Keratinocyte (primary cell): ENCODE data around the gene CNIH4. TPM values are rescaled to one million over a fixed set of nuclear protein-coding genes. Genes with fewer than 3 reads are reported as not detected.
"Not testable (repeated sequence)": the region's sequence is repeated elsewhere in the genome, so short reads cannot be mapped to it uniquely, and the experiment has no call there.

Experiments
- DNase-seq: peaks from one replicate; pipeline ENCODE4 v3.0.0-alpha.2; 2011; ENCODE audit warnings: low read depth, missing footprints, low spot score
- FAIRE-seq: peaks from 2 replicates; lab custom pipeline; 2011; peaks lifted over from hg19 to GRCh38; lab: Jason Lieb, UNC
- H2AFZ ChIP-seq: 2 replicates; pipeline ENCODE4 v1.6.0; 2012; ENCODE audit warnings: low read length, control low read depth, inconsistent platforms; ENCODE audit not compliant: control insufficient read depth
- H3K27ac ChIP-seq: 2 replicates; pipeline ENCODE4 v1.5.1; 2011; ENCODE audit warnings: low read length; ENCODE audit not compliant: control insufficient read depth, insufficient read depth
- H3K27me3 ChIP-seq: 3 replicates; pipeline ENCODE4 v1.6.0; 2011; ENCODE audit warnings: low read length; ENCODE audit not compliant: control insufficient read depth, insufficient read depth; ENCODE audit errors: extremely low read depth
- H3K36me3 ChIP-seq, 2 experiments: 2 replicates in 1 of 2; 3 replicates in 1 of 2; pipeline ENCODE4 v1.5.1; 2011; ENCODE audit warnings: low read length in 2 of 2, mild to moderate bottlenecking in 1 of 2; ENCODE audit not compliant: control insufficient read depth in 2 of 2, insufficient read depth in 2 of 2; ENCODE audit errors: extremely low read depth in 1 of 2
- H3K4me1 ChIP-seq: 3 replicates; pipeline ENCODE4 v1.5.1; 2011; ENCODE audit warnings: low read length; ENCODE audit not compliant: control insufficient read depth, insufficient read depth; ENCODE audit errors: extremely low read depth
- H3K4me2 ChIP-seq: 3 replicates; pipeline ENCODE4 v1.6.0; 2011; ENCODE audit warnings: low read depth, low read length; ENCODE audit not compliant: control insufficient read depth, insufficient read depth; ENCODE audit errors: extremely low read depth
- H3K4me3 ChIP-seq, 3 experiments: fragments of 200-600 bp in 1 of 3; sonication (generic) in 1 of 3; 2 replicates in 2 of 3; 3 replicates in 1 of 3; pipeline ENCODE4 v1.5.1; 2011 to 2016; ENCODE audit warnings: low read length in 3 of 3, mild to moderate bottlenecking in 3 of 3, control low read depth in 2 of 3, inconsistent platforms in 1 of 3, low read depth in 1 of 3, mixed read lengths in 1 of 3, mixed run types in 1 of 3, moderate library complexity in 1 of 3; ENCODE audit not compliant: control insufficient read depth in 2 of 3, insufficient read depth in 2 of 3; ENCODE audit errors: extremely low read depth in 1 of 3
- H3K79me2 ChIP-seq: 2 replicates; pipeline ENCODE4 v1.6.0; 2012; ENCODE audit warnings: low read length; ENCODE audit not compliant: control insufficient read depth, insufficient read depth
- H3K9ac ChIP-seq: 3 replicates; pipeline ENCODE4 v1.6.0; 2011; ENCODE audit warnings: low read length; ENCODE audit not compliant: control insufficient read depth, insufficient read depth; ENCODE audit errors: extremely low read depth
- H3K9me1 ChIP-seq: 3 replicates; pipeline ENCODE4 v1.6.0; 2011; ENCODE audit warnings: low read length; ENCODE audit not compliant: control insufficient read depth, insufficient read depth; ENCODE audit errors: extremely low read depth
- H3K9me3 ChIP-seq: 2 replicates; pipeline ENCODE4 v1.5.1; 2012; ENCODE audit warnings: low read depth, low read length; ENCODE audit not compliant: control insufficient read depth
- H4K20me1 ChIP-seq: 3 replicates; pipeline ENCODE4 v1.6.0; 2011; ENCODE audit warnings: low read length; ENCODE audit not compliant: control insufficient read depth, insufficient read depth; ENCODE audit errors: extremely low read depth
- EZH2 ChIP-seq: IDR thresholded peaks from one replicate; pipeline ENCODE4 v1.6.1; 2012; ENCODE audit warnings: inconsistent platforms, mild to moderate bottlenecking, low read length, moderate library complexity
- dilution Hi-C: fragments of 300-500 bp; cut with MboI; formaldehyde crosslinking; loops from one replicate; pipeline ENCODE4 v1.7.0; 2020; ENCODE audit warnings: low sequenced_read_pairs; ENCODE audit not compliant: extremely low pct_ligation_motif_present
- polyA plus RNA-seq, 5 experiments: library from polyadenylated mRNA; depleted of rRNA in 3 of 5; stranded (reverse) in 3 of 5; stranded (forward) in 1 of 5; unstranded in 1 of 5; fragments of >200 nt; gene quantifications; 1 replicate in 1 of 5; 2 replicates in 3 of 5; 3 replicates in 1 of 5; pipeline versions ENCODE4 v1.2.1 to v1.2.3, GENCODE V29; 2011 to 2012; ENCODE audit warnings: missing spikeins in 2 of 5, low read depth in 1 of 5, low replicate concordance in 1 of 5
- TF ChIP-seq, protein P1 (sequence below), 3 experiments: IDR thresholded peaks in 1 of 3; conservative IDR thresholded peaks in 1 of 3; optimal IDR thresholded peaks in 1 of 3; 2 replicates in 2 of 3; 3 replicates in 1 of 3; pipeline versions ENCODE3 to v1.5.1; 2011; ENCODE audit warnings: low read length in 3 of 3, mild to moderate bottlenecking in 3 of 3, moderate library complexity in 2 of 3, control low read depth in 1 of 3, inconsistent platforms in 1 of 3; ENCODE audit not compliant: insufficient read depth in 2 of 3; ENCODE audit errors: extremely low read depth in 1 of 3

Gene CNIH4
- polyA plus RNA-seq, 1 donor (not counting 4 experiments of a cell fraction or from before 2014, with no cell fraction given) = 139 TPM

DNA sequence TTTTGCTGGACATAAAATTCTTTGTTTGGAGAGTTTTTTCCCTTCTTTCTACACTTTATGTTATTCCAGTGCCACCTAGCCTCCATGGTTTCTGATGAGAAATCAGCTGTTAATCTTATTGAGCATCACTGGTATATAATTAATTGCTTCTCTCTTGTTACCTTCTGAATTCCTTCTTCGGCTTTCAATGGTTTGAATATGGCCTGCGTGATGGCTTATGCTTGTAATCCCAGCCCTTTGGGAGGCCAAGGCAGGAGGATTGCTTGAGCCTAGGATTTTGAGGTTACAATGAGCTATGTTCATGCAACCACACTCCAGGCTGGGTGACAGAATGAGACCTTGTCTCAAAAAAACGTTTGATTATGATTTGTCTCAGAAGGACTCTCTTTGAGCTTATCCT lies 13.0 kb upstream of the CNIH4 start:
- H3K27ac ChIP-seq = no peak overlapping the region

GRCh38 chr1:224348137-224348536 lies 8.5 kb upstream of the CNIH4 start:
- Histone ChIP-seq H3K36me3 (no peaks in the 10 kb centered on the region), H3K4me3 (no peak overlapping the region), H3K4me2 (no peak overlapping the region), H4K20me1 (no peaks in the 10 kb centered on the region), H3K9ac (no peak overlapping the region), H3K9me3 (no peaks in the 10 kb centered on the region), H3K79me2 (no peaks in the 10 kb centered on the region), H3K27ac (no peak overlapping the region), H2AFZ (no peak overlapping the region), H3K27me3 (no peaks in the 10 kb centered on the region), H3K4me1 (no peaks in the 10 kb centered on the region), H3K9me1 (no peaks in the 10 kb centered on the region)
- TF ChIP-seq EZH2 = no peak
- TF ChIP-seq, protein P1, sequence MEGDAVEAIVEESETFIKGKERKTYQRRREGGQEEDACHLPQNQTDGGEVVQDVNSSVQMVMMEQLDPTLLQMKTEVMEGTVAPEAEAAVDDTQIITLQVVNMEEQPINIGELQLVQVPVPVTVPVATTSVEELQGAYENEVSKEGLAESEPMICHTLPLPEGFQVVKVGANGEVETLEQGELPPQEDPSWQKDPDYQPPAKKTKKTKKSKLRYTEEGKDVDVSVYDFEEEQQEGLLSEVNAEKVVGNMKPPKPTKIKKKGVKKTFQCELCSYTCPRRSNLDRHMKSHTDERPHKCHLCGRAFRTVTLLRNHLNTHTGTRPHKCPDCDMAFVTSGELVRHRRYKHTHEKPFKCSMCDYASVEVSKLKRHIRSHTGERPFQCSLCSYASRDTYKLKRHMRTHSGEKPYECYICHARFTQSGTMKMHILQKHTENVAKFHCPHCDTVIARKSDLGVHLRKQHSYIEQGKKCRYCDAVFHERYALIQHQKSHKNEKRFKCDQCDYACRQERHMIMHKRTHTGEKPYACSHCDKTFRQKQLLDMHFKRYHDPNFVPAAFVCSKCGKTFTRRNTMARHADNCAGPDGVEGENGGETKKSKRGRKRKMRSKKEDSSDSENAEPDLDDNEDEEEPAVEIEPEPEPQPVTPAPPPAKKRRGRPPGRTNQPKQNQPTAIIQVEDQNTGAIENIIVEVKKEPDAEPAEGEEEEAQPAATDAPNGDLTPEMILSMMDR (optimal IDR thresholded peaks at IDR 0.05 in 1 of 3, IDR thresholded peaks at IDR 0.05 in 1 of 3, conservative IDR thresholded peaks at IDR 0.05 in 1 of 3; ENCODE audit: extremely low read depth in 1 of 3, insufficient read depth in 2 of 3, low read length in 3 of 3) = no peak
- FAIRE-seq (no peak), DNase-seq (no peak)
- dilution Hi-C loops = no loop called here

More for the DNA sequence above, 13.0 kb upstream of the CNIH4 start:
- no peak overlapping the region for H3K4me2 ChIP-seq
- TF ChIP-seq, protein P1 (optimal IDR thresholded peaks at IDR 0.05 in 1 of 3, IDR thresholded peaks at IDR 0.05 in 1 of 3, conservative IDR thresholded peaks at IDR 0.05 in 1 of 3; ENCODE audit: extremely low read depth in 1 of 3, insufficient read depth in 2 of 3, low read length in 3 of 3) = no peak
- no peak for TF ChIP-seq EZH2
- H4K20me1 ChIP-seq = no peaks in the 10 kb centered on the region
- peaks cover 3% of the 10 kb centered on the region for H3K4me1 ChIP-seq
- DNase-seq (no peak), FAIRE-seq (no peak)
- H3K27me3 ChIP-seq = peaks cover 4% of the 10 kb centered on the region
- no peaks in the 10 kb centered on the region for H3K36me3 ChIP-seq
- no peak overlapping the region for H3K4me3 ChIP-seq
- no peaks in the 10 kb centered on the region for H3K79me2 ChIP-seq
- H2AFZ ChIP-seq = no peak overlapping the region
- H3K9me1 ChIP-seq = no peaks in the 10 kb centered on the region
- H3K9ac ChIP-seq = no peak overlapping the region
- dilution Hi-C loops = no loop called here
- H3K9me3 ChIP-seq = no peaks in the 10 kb centered on the region

DNA sequence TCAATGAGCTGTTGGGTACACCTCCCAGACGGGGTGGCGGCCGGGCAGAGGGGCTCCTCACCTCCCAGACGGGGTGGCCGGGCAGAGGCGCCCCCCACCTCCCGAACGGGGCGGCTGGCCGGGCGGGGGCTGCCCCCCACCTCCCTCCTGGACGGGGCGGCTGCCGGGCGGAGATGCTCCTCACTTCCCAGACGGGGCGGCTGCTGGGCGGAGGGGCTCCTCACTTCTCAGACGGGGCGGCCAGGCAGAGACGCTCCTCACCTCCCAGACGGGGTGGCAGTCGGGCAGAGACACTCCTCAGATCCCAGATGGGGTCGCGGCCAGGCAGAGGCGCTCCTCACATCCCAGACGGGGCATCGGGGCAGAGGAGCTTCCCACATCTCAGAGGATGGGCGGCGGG lies 7.0 kb upstream of the CNIH4 start:
- H3K4me2 ChIP-seq, H3K27me3 ChIP-seq, H2AFZ ChIP-seq, H3K79me2 ChIP-seq, H3K9me1 ChIP-seq, H3K9me3 ChIP-seq, H3K4me1 ChIP-seq, FAIRE-seq, H3K27ac ChIP-seq, H3K36me3 ChIP-seq, H3K4me3 ChIP-seq, dilution Hi-C loops, H3K9ac ChIP-seq, DNase-seq, H4K20me1 ChIP-seq: not testable (repeated sequence)

- H3K9me1 ChIP-seq, H3K36me3 ChIP-seq, FAIRE-seq, H3K9ac ChIP-seq, H3K9me3 ChIP-seq, DNase-seq, dilution Hi-C loops, H3K4me2 ChIP-seq, H3K27ac ChIP-seq, H4K20me1 ChIP-seq, H2AFZ ChIP-seq, H3K79me2 ChIP-seq, H3K4me1 ChIP-seq, H3K27me3 ChIP-seq, H3K4me3 ChIP-seq: not testable (repeated sequence)
These were observed 4.1 kb upstream of the CNIH4 start for GRCh38 chr1:224352436-224353085.
